ENCODE results near the gene STARD10.

- TF ChIP-seq, protein P1, sequence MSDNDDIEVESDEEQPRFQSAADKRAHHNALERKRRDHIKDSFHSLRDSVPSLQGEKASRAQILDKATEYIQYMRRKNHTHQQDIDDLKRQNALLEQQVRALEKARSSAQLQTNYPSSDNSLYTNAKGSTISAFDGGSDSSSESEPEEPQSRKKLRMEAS (IDR thresholded peaks at IDR 0.05) = no peak
- no peak for TF ChIP-seq CTCF (IDR thresholded peaks at IDR 0.05; ENCODE audit: low read depth, low read length, missing input control)
- TF ChIP-seq, protein P2, sequence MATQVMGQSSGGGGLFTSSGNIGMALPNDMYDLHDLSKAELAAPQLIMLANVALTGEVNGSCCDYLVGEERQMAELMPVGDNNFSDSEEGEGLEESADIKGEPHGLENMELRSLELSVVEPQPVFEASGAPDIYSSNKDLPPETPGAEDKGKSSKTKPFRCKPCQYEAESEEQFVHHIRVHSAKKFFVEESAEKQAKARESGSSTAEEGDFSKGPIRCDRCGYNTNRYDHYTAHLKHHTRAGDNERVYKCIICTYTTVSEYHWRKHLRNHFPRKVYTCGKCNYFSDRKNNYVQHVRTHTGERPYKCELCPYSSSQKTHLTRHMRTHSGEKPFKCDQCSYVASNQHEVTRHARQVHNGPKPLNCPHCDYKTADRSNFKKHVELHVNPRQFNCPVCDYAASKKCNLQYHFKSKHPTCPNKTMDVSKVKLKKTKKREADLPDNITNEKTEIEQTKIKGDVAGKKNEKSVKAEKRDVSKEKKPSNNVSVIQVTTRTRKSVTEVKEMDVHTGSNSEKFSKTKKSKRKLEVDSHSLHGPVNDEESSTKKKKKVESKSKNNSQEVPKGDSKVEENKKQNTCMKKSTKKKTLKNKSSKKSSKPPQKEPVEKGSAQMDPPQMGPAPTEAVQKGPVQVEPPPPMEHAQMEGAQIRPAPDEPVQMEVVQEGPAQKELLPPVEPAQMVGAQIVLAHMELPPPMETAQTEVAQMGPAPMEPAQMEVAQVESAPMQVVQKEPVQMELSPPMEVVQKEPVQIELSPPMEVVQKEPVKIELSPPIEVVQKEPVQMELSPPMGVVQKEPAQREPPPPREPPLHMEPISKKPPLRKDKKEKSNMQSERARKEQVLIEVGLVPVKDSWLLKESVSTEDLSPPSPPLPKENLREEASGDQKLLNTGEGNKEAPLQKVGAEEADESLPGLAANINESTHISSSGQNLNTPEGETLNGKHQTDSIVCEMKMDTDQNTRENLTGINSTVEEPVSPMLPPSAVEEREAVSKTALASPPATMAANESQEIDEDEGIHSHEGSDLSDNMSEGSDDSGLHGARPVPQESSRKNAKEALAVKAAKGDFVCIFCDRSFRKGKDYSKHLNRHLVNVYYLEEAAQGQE (IDR thresholded peaks at IDR 0.05) = no peak
- no peak for TF ChIP-seq JUND (IDR thresholded peaks at IDR 0.05)
- no peak for TF ChIP-seq RAD21 (IDR thresholded peaks at IDR 0.05)
- TF ChIP-seq TAF1 (conservative IDR thresholded peaks at IDR 0.05) = no peak
- TF ChIP-seq GABPA (IDR thresholded peaks at IDR 0.05 in 1 of 2, conservative IDR thresholded peaks at IDR 0.05 in 1 of 2) = no peak
- no peak for TF ChIP-seq YY1 (IDR thresholded peaks at IDR 0.05)
These were observed 89.0 kb downstream of the STARD10 start for GRCh38 chr11:72704783-72705265.
